MCF 10A (cell line): ENCODE results near the gene USP54. TPM values are rescaled to one million over a fixed set of nuclear protein-coding genes. Genes with fewer than 3 reads are reported as not detected.

ENCODE experiments used
- BruUV-seq: library from RNA; stranded (reverse); fragments of 400-500 nt; replicated peaks from 2 replicates; lab custom pipeline; 2021; lab: Mats Ljungman, UMichigan
- CTCF ChIA-PET: fragments of 300-600 bp; sonication (Branson Sonifier 250); formaldehyde crosslinking; extraction: SDS; loops from one replicate; lab custom pipeline; 2021; ENCODE audit warnings: antibody characterized with exemption, inconsistent platforms; lab: Yijun Ruan, JAX
- POLR2A ChIA-PET: fragments of 300-600, 350-650 bp; sonication (Branson Sonifier 250); formaldehyde crosslinking; extraction: SDS; loops from one replicate; lab custom pipeline; 2020; ENCODE audit warnings: antibody characterized with exemption, inconsistent platforms; lab: Yijun Ruan, JAX
- DNase-seq: peaks from one replicate; pipeline ENCODE4 v3.0.0-alpha.2; 2018; ENCODE audit not compliant: unreplicated experiment
- H3K27ac Mint-ChIP-seq: one replicate; pipeline ENCODE4 v1.8.0; 2022; ENCODE audit warnings: mild to moderate bottlenecking, low read depth, mixed read lengths; ENCODE audit not compliant: unreplicated experiment
- H3K27me3 Mint-ChIP-seq: one replicate; pipeline ENCODE4 v1.8.0; 2022; ENCODE audit warnings: mixed read lengths; ENCODE audit not compliant: insufficient read depth, unreplicated experiment
- H3K36me3 Mint-ChIP-seq: one replicate; pipeline ENCODE4 v1.8.0; 2022; ENCODE audit warnings: mild to moderate bottlenecking, moderate library complexity, mixed read lengths; ENCODE audit not compliant: insufficient read depth, unreplicated experiment
- H3K4me1 Mint-ChIP-seq: one replicate; pipeline ENCODE4 v1.8.0; 2022; ENCODE audit warnings: mixed read lengths; ENCODE audit not compliant: insufficient read depth, unreplicated experiment
- H3K4me3 Mint-ChIP-seq: one replicate; pipeline ENCODE4 v1.8.0; 2022; ENCODE audit warnings: mild to moderate bottlenecking, moderate library complexity, mixed read lengths; ENCODE audit not compliant: unreplicated experiment
- H3K9me3 Mint-ChIP-seq: one replicate; pipeline ENCODE4 v1.8.0; 2022; ENCODE audit warnings: mixed read lengths; ENCODE audit not compliant: unreplicated experiment
- intact Hi-C: fragments of 100-400 bp; cut with micrococcal nuclease; formaldehyde crosslinking; loops from 2 replicates; pipeline ENCODE4 v1.14.1; 2022
- total RNA-seq: library from RNA; stranded (reverse); gene quantifications from 2 replicates; pipeline ENCODE4 v1.2.3, GENCODE V29; 2022
- TF ChIP-seq, protein P1 (sequence below): fragments of 200-600 bp; IDR thresholded peaks from one replicate; pipeline ENCODE4 v1.8.0; 2022; ENCODE audit warnings: antibody characterized with exemption, mild to moderate bottlenecking; ENCODE audit not compliant: unreplicated experiment

The USP54 gene
- total RNA-seq, 1 experiment from 2014 or later, result 19.6 TPM

DNA sequence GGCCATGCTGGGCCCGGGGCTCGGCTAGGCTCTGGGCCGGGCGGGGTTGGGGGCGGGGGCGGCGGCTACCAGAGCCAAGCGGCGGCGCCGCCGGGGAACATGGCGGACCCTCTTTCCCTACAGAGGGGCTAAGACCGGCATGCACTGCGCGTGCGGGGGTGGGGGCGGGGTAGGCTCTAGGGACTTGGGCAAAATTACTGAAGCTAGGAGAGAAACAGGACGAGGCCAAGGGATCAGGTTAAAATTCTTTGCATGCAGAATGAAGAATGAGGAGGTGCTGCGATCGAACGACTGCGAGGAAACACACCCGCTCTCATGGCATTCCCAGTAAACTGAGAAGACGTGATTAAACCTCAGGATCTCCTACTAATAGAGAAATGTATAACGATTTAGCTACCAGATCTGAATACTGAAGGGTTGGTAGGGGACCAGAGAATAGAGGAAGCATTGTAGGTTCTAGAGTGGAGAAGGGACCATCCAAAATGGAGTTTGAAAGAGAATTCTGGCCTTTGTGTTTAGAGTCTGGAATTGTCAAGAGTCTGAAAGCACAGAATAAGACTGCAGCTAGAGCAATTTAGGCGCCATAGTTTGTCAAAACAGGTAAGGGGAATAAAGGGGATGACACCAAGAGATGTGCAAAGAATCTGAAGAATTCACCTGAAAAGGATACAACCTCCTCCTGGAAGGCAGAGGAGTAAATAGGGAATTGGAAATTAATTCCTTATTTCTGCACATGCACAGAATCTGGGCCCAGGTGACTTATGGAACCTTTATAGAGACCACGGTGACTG lies 95.1 kb downstream of the USP54 start, which contains the start of gene PPP3CB:
TSS of gene PPP3CB (minus strand) at position 141 of the 791 bp plus-strand sequence. CDS start at position 6, 135 bp downstream.
- POLR2A ChIA-PET, result interaction anchor here (0.6 to 6.2 kb wide), 23 partner anchors 10 to 400 kb away, joined by 3 to 77 read pairs (median 4); partner anchors contain the start of genes ANXA7, CFAP70, CHCHD1 and DNAJC9
- Mint-ChIP-seq H3K36me3 (peaks cover 13% of the 10 kb centered on the region), H3K4me1 (peaks cover 28% of the 10 kb centered on the region), H3K27ac (peak within 1 kb of the TSS; percentile 74), H3K9me3 (no peaks in the 10 kb centered on the region), H3K4me3 (peak within 1 kb of the TSS; percentile 86), H3K27me3 (no peaks in the 10 kb centered on the region)
- BruUV-seq, result TSS peak; percentile 80
- peak; percentile 95 for DNase-seq
- TF ChIP-seq, protein P1, sequence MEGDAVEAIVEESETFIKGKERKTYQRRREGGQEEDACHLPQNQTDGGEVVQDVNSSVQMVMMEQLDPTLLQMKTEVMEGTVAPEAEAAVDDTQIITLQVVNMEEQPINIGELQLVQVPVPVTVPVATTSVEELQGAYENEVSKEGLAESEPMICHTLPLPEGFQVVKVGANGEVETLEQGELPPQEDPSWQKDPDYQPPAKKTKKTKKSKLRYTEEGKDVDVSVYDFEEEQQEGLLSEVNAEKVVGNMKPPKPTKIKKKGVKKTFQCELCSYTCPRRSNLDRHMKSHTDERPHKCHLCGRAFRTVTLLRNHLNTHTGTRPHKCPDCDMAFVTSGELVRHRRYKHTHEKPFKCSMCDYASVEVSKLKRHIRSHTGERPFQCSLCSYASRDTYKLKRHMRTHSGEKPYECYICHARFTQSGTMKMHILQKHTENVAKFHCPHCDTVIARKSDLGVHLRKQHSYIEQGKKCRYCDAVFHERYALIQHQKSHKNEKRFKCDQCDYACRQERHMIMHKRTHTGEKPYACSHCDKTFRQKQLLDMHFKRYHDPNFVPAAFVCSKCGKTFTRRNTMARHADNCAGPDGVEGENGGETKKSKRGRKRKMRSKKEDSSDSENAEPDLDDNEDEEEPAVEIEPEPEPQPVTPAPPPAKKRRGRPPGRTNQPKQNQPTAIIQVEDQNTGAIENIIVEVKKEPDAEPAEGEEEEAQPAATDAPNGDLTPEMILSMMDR, result no peak
- intact Hi-C loops, result loop anchor here (2.0 to 5.0 kb wide), 2 partner anchors 83 to 234 kb away; no protein-coding TSS in a partner anchor
- CTCF ChIA-PET, result interaction anchor here (0.6 to 1.3 kb wide), 3 partner anchors 82 to 249 kb away, joined by 3 to 5 read pairs (median 3); partner anchors contain the start of genes ANXA7 and DNAJC9

DNA sequence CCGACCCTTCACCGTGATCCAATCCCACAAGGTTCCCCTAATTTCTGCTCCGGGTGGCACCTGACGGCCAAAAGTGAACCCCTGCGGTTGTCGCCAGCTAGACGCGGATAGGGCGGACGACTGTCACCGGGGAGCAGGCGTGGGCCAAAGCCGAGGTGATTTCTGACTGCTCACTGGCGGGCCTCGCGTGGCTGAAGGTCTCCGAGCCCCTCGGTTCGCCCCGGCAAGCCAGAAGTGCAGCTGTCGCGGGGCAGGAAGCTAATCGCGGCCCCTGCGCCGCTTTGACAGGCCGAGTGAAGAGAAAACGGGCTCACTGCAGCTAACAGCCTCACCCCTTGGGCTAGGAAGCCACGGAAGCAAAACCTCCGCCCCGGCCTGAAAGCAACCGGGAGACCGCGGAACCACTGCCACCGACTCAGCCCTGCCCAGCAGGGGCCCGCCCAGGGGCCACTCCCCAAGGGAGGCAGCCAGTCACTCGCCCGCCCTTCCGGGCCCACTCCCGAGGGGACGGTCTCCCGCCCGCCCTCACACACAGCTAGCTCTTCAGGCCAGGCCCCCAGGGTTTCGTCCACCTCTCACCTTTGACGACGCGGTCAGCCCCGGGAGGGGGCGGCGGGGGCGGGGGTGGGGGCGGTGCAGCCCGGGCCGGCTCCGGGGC lies 95.8 kb downstream of the USP54 start:
- intact Hi-C loops, result loop anchor here (2.0 to 5.0 kb wide), 2 partner anchors 83 to 233 kb away; no protein-coding TSS in a partner anchor
- H3K27me3 Mint-ChIP-seq, result no peaks in the 10 kb centered on the region
- DNase-seq, result peak; percentile 93
- BruUV-seq, result no TSS peak
- peaks cover 13% of the 10 kb centered on the region for H3K36me3 Mint-ChIP-seq
- POLR2A ChIA-PET, result interaction anchor here (0.6 to 6.2 kb wide), 30 partner anchors 11 to 399 kb away, joined by 3 to 77 read pairs (median 4); partner anchors contain the start of genes ANXA7, CFAP70, CHCHD1 and DNAJC9
- TF ChIP-seq, protein P1, result no peak
- H3K27ac Mint-ChIP-seq, result peak overlapping the region; percentile 74
- no peaks in the 10 kb centered on the region for H3K9me3 Mint-ChIP-seq
- peaks cover 28% of the 10 kb centered on the region for H3K4me1 Mint-ChIP-seq
- peak overlapping the region; percentile 86 for H3K4me3 Mint-ChIP-seq
- CTCF ChIA-PET, result interaction anchor here (0.6 to 1.3 kb wide), 3 partner anchors 82 to 248 kb away, joined by 3 to 5 read pairs (median 3); partner anchors contain the start of genes ANXA7 and DNAJC9

DNA sequence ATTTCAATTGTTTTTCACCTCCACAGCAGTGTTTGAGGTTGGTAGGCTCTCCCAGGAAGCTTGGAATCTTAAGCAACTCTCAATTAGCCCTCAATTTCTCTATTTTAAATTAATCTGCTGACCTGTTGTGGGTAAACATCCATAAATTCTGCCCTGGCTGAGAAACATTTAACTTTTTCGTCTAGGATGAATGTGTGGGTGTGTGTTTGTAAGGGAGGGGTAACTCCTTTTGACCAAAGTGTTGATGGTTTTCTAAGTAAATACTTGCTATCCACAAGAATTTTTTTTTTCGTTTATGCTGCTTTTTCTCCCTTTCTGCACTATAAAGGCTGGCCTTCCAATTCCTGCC lies 96.3 kb downstream of the USP54 start:
- BruUV-seq, result TSS peak; percentile 77
- peaks cover 32% of the 10 kb centered on the region for H3K4me1 Mint-ChIP-seq
- DNase-seq, result no peak
- ChIA-PET CTCF (interaction anchor here (1.0 kb wide), 1 partner anchor 35 kb away, joined by 3 read pairs; no protein-coding TSS in a partner anchor), POLR2A (interaction anchor here (0.6 to 6.2 kb wide), 25 partner anchors 10 to 398 kb away, joined by 3 to 77 read pairs (median 4); partner anchors contain the start of genes ANXA7, CFAP70, CHCHD1 and DNAJC9)
- H3K4me3 Mint-ChIP-seq, result peak overlapping the region; percentile 86
- H3K36me3 Mint-ChIP-seq, result peaks cover 13% of the 10 kb centered on the region
- peak overlapping the region; percentile 74 for H3K27ac Mint-ChIP-seq
- H3K27me3 Mint-ChIP-seq, result no peaks in the 10 kb centered on the region
- TF ChIP-seq, protein P1, result no peak
- no peaks in the 10 kb centered on the region for H3K9me3 Mint-ChIP-seq
- intact Hi-C loops, result loop anchor here (2.0 to 5.0 kb wide), 2 partner anchors 82 to 233 kb away; no protein-coding TSS in a partner anchor
